Activated naive CD4-positive, alpha-beta T cell treated with anti-CD3 and anti-CD28 coated beads, Interleukin-2, amount 50 U/mL, for 72 hours (primary cell): ENCODE data around the gene CHRND. TPM values are rescaled to one million over a fixed set of nuclear protein-coding genes. Genes with fewer than 3 reads are reported as not detected.
"Not testable (repeated sequence)": the region's sequence is repeated elsewhere in the genome, so short reads cannot be mapped to it uniquely, and the experiment has no call there.

Experiments used
- ATAC-seq, 2 donors: fragments of 150-1000 bp; cut with Tn5 transposase; 2 replicates each; pipeline ENCODE4 v1.10.0; 2021; ENCODE audit warnings: mild to moderate bottlenecking in 2 of 2, moderate library complexity in 2 of 2
- DNase-seq, 2 donors: peaks; one replicate each; pipeline ENCODE4 v3.0.0; 2021 to 2022; ENCODE audit warnings: low spot score in 2 of 2
- H3K27ac Mint-ChIP-seq, 2 donors: one replicate each; pipeline ENCODE4 v1.8.0; 2022; ENCODE audit warnings: mild to moderate bottlenecking in 2 of 2, mixed read lengths in 2 of 2
- H3K36me3 Mint-ChIP-seq, 2 donors: one replicate each; pipeline ENCODE4 v1.8.0; 2022; ENCODE audit warnings: mixed read lengths in 2 of 2
- H3K9me3 Mint-ChIP-seq, 2 donors: one replicate each; pipeline ENCODE4 v1.8.0; 2022; ENCODE audit warnings: mixed read lengths in 2 of 2
- total RNA-seq, 2 donors: library from RNA; stranded (reverse); gene quantifications; one replicate each; pipeline ENCODE4 v1.2.3, GENCODE V29; 2022

Gene CHRND
- total RNA-seq, 2 donors from 2014 or later: not detected

- no peak for DNase-seq
- no peak overlapping the region for H3K27ac Mint-ChIP-seq
These were observed 42.2 kb downstream of the CHRND start for GRCh38 chr2:232568161-232568560.

GRCh38 chr2:232569541-232569940 is 43.6 kb downstream of the CHRND start:
- no peak for DNase-seq
- Mint-ChIP-seq H3K36me3 (peaks cover 0 to 16% of the 10 kb centered on the region in 2 donors), H3K9me3 (no peaks in the 10 kb centered on the region), H3K27ac (peak overlapping the region in 1 of 2 donors; percentile 82)
- no peak for ATAC-seq

More at GRCh38 chr2:232568161-232568560, 42.2 kb downstream of the CHRND start:
- peaks cover 0 to 16% of the 10 kb centered on the region in 2 donors for H3K36me3 Mint-ChIP-seq
- no peak for ATAC-seq
- H3K9me3 Mint-ChIP-seq: no peaks in the 10 kb centered on the region

- H3K36me3 Mint-ChIP-seq: peaks cover 0 to 16% of the 10 kb centered on the region in 2 donors
- not testable (repeated sequence) for H3K9me3 Mint-ChIP-seq
These were observed 44.5 kb downstream of the CHRND start for GRCh38 chr2:232570481-232570880.

GRCh38 chr2:232571026-232571474 is 45.1 kb downstream of the CHRND start:
- peaks cover 0 to 16% of the 10 kb centered on the region in 2 donors for H3K36me3 Mint-ChIP-seq

More at GRCh38 chr2:232570481-232570880, 44.5 kb downstream of the CHRND start:
- not testable (repeated sequence) for H3K27ac Mint-ChIP-seq, ATAC-seq, DNase-seq

GRCh38 chr2:232573042-232573441 is 47.1 kb downstream of the CHRND start:
- no peaks in the 10 kb centered on the region for H3K9me3 Mint-ChIP-seq
- ATAC-seq (no peak), DNase-seq (no peak)
- H3K36me3 Mint-ChIP-seq: peaks cover 0 to 8% of the 10 kb centered on the region in 2 donors
- no peak overlapping the region for H3K27ac Mint-ChIP-seq

More at GRCh38 chr2:232571026-232571474, 45.1 kb downstream of the CHRND start:
- ATAC-seq (no peak), DNase-seq (no peak)
- H3K9me3 Mint-ChIP-seq: no peaks in the 10 kb centered on the region
- H3K27ac Mint-ChIP-seq: no peak overlapping the region

GRCh38 chr2:232573771-232574435 is 47.9 kb downstream of the CHRND start:
- ATAC-seq: no peak
- Mint-ChIP-seq H3K27ac (no peak overlapping the region), H3K9me3 (no peaks in the 10 kb centered on the region), H3K36me3 (peaks cover 0 to 11% of the 10 kb centered on the region in 2 donors)
- DNase-seq: no peak

GRCh38 chr2:232574674-232575403 is 48.9 kb downstream of the CHRND start:
- no peak for DNase-seq
- Mint-ChIP-seq H3K36me3 (peaks cover 0 to 10% of the 10 kb centered on the region in 2 donors), H3K27ac (peak overlapping the region in 1 of 2 donors; percentile 10), H3K9me3 (no peaks in the 10 kb centered on the region)
- ATAC-seq: no peak

GRCh38 chr2:232575404-232575746 is 49.4 kb downstream of the CHRND start:
- Mint-ChIP-seq H3K36me3 (peaks cover 0 to 10% of the 10 kb centered on the region in 2 donors), H3K9me3 (no peaks in the 10 kb centered on the region), H3K27ac (no peak overlapping the region)
- ATAC-seq: no peak
- no peak for DNase-seq

GRCh38 chr2:232576995-232577394 is 51.0 kb downstream of the CHRND start:
- ATAC-seq (no peak), DNase-seq (no peak)
- Mint-ChIP-seq H3K27ac (no peak overlapping the region), H3K36me3 (peaks cover 16 to 23% of the 10 kb centered on the region in 2 donors), H3K9me3 (no peaks in the 10 kb centered on the region)

- peaks cover 24 to 31% of the 10 kb centered on the region in 2 donors for H3K36me3 Mint-ChIP-seq
- peak overlapping the region in 1 of 2 donors; percentile 78 for H3K27ac Mint-ChIP-seq
- DNase-seq (no peak), ATAC-seq (no peak)
- no peaks in the 10 kb centered on the region for H3K9me3 Mint-ChIP-seq
These were observed 51.9 kb downstream of the CHRND start for GRCh38 chr2:232577841-232578240.

- no peak for DNase-seq
- peaks cover 31 to 39% of the 10 kb centered on the region in 2 donors for H3K36me3 Mint-ChIP-seq
- no peak for ATAC-seq
- H3K9me3 Mint-ChIP-seq: no peaks in the 10 kb centered on the region
- H3K27ac Mint-ChIP-seq: peak overlapping the region in 1 of 2 donors; percentile 39
These were observed 52.7 kb downstream of the CHRND start for GRCh38 chr2:232578626-232579025.

GRCh38 chr2:232580648-232580981 is 54.7 kb downstream of the CHRND start:
- Mint-ChIP-seq H3K9me3 (no peaks in the 10 kb centered on the region), H3K27ac (peak overlapping the region in 1 of 2 donors; percentile 60), H3K36me3 (peaks cover 36 to 48% of the 10 kb centered on the region in 2 donors)
- ATAC-seq (no peak), DNase-seq (no peak)

GRCh38 chr2:232581725-232582124 is 55.8 kb downstream of the CHRND start:
- no peaks in the 10 kb centered on the region for H3K9me3 Mint-ChIP-seq
- H3K27ac Mint-ChIP-seq: no peak overlapping the region
- peaks cover 36 to 48% of the 10 kb centered on the region in 2 donors for H3K36me3 Mint-ChIP-seq
- no peak for DNase-seq
- no peak for ATAC-seq

- Mint-ChIP-seq H3K27ac (peak overlapping the region in 1 of 2 donors; percentile 53), H3K9me3 (no peaks in the 10 kb centered on the region), H3K36me3 (peaks cover 36 to 38% of the 10 kb centered on the region in 2 donors)
- ATAC-seq (no peak), DNase-seq (no peak)
These were observed 58.3 kb downstream of the CHRND start for GRCh38 chr2:232584238-232584637.
